GM12801 (cell line): ENCODE data around the gene NSL1.

ENCODE experiments used
- CTCF ChIP-seq: IDR thresholded peaks from one replicate; pipeline ENCODE4 v1.5.1; 2011; ENCODE audit warnings: control low read depth; ENCODE audit not compliant: insufficient read length; ENCODE audit errors: extremely low read depth

Gene NSL1

GRCh38 chr1:212752252-212752933, 39.2 kb downstream of the NSL1 start:
- no peak for TF ChIP-seq CTCF

- no peak for TF ChIP-seq CTCF
Measured at GRCh38 chr1:212749821-212750535, 41.6 kb downstream of the NSL1 start.

DNA sequence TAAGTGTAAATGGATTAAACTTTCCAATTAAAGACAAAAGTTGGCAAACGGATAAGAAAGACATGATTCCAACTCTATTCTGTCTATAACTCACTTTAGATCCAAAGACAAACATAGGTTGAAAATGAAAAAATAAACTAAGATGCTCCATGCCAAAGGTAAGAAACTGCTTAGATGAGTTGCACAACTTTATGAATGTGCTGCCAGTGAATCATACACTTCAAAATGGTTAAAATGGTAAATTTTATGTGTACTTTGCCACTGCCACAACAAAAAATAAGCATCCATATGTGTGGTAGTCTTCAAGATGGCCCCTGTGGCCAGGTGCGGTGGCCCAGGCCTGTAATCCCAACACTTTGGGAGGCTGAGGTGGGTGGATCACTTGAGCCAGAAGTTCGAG, 45.0 kb downstream of the NSL1 start:
- no peak for TF ChIP-seq CTCF

DNA sequence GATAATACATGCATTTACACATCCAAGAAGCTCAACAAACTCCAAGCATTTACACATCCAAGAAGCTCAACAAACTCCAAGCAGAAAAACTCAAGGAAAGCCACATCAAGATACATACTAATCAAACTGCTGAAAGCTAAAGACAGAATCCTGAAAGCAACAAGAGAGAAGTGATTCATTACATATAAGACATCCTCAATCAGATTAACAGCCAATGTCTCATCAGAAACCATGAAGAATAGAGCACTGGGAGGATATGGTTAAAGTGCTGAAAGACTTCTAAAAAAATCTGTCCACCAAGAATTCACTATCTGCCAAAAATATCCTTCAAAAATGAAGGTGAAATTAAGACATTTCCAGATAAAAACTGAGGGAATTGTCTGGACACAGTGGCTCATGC, 46.3 kb downstream of the NSL1 start:
- no peak for TF ChIP-seq CTCF

- TF ChIP-seq CTCF = no peak
Measured at GRCh38 chr1:212743901-212744475, 47.6 kb downstream of the NSL1 start.

DNA sequence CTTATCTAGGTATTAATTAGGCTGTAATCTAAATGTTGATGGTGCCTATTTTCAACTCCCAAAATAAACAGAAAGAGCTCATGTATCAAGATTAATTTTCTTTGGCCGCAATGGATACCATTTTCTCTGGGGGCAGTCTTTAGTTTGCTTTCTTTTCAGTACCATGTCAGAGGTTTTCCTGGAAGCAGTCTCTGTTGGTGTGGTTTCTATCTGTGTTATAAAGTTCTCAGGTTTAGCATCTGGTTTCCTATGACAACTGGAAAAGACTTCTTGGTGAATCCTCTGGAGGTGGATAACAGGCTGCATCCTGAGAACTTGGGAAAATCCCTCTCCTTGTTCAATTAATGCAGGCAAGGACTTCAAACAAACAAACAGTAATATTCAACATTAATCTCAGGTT, 53.2 kb downstream of the NSL1 start:
- no peak for TF ChIP-seq CTCF

GRCh38 chr1:212737559-212737958, 54.0 kb downstream of the NSL1 start:
- no peak for TF ChIP-seq CTCF
